DOHH2 (cell line): Measurements from ENCODE around the gene KCTD11.

Experiments
- EZH2phosphoT487 ChIP-seq: fragments of 200-600 bp; sonication (generic); IDR thresholded peaks from 2 replicates; pipeline ENCODE4 v1.6.1; 2017; ENCODE audit warnings: borderline replicate concordance, mild to moderate bottlenecking, antibody characterized with exemption, low read length, moderate library complexity, mixed read lengths
- TF ChIP-seq, protein P1 (sequence below): fragments of 200-600 bp; sonication (generic); IDR thresholded peaks from one replicate; pipeline ENCODE4 v1.5.1; 2014; ENCODE audit warnings: antibody characterized with exemption, mild to moderate bottlenecking, low read depth, low read length; ENCODE audit not compliant: poor library complexity, severe bottlenecking

DNA sequence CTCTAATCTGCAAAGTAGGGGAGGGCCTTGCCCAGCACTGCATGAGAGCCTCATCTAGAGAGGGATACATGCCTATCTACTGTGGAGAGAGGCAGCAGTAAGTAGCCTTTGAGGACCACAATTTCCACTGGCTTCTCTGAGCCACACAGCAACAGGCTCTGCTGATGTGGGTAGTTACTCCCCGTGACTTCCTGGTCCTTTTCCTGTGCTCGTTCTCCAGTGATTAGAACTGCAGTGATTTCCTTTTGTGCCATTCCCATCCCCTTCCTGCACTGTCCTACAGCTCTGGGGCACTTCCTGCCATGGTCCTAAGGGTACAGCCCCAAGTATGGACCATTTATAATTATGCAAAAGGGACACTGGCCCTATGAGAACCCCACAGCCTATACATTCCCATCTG, 39.3 kb downstream of the KCTD11 start:
- TF ChIP-seq, protein P1, sequence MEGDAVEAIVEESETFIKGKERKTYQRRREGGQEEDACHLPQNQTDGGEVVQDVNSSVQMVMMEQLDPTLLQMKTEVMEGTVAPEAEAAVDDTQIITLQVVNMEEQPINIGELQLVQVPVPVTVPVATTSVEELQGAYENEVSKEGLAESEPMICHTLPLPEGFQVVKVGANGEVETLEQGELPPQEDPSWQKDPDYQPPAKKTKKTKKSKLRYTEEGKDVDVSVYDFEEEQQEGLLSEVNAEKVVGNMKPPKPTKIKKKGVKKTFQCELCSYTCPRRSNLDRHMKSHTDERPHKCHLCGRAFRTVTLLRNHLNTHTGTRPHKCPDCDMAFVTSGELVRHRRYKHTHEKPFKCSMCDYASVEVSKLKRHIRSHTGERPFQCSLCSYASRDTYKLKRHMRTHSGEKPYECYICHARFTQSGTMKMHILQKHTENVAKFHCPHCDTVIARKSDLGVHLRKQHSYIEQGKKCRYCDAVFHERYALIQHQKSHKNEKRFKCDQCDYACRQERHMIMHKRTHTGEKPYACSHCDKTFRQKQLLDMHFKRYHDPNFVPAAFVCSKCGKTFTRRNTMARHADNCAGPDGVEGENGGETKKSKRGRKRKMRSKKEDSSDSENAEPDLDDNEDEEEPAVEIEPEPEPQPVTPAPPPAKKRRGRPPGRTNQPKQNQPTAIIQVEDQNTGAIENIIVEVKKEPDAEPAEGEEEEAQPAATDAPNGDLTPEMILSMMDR, result no peak
- TF ChIP-seq EZH2phosphoT487, result no peak
